Measurements from ENCODE around the gene GJA10. TPM values are rescaled to one million over a fixed set of nuclear protein-coding genes. Genes with fewer than 3 reads are reported as not detected.
"Not testable (repeated sequence)": the region's sequence is repeated elsewhere in the genome, so short reads cannot be mapped to it uniquely, and the experiment has no call there.

GJA10 gene
- total RNA-seq, result not detected

GRCh38 chr6:89894169-89894568 lies at the start of gene GJA10:
Gene GJA10, plus strand, starts transcription at chr6:89894469. Its CDS starts 0 bp downstream, at chr6:89894469.
- ATAC-seq, result no peak

GRCh38 chr6:89847513-89847912 lies 46.8 kb upstream of the GJA10 start:
- ATAC-seq; DNase-seq (ENCODE audit: low spot score): not testable (repeated sequence)

More at GRCh38 chr6:89894169-89894568, at the start of gene GJA10:
- no peak for DNase-seq (ENCODE audit: low spot score)

DNA sequence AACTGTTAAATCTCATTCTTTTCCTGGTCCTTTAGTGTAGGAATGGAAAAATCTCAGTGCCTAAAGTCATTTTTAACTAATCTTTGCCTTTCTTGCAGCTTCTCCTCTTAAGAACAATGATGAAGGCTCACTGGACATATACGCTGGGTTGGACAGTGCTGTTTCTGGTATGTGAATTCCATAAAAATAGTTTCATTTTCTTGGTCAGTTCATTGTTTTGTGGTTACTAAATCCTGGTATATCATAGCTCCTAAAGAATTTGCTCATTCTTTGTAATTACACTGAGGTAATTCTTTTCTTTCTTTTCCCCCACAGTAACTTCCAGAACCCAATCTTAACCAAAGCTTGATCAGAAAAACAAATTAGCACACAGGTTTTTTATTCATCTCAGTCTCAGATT lies 41.2 kb upstream of the GJA10 start:
- no peak for DNase-seq (ENCODE audit: low spot score)
- ATAC-seq, result no peak

GRCh38 chr6:89858041-89858440 lies 36.2 kb upstream of the GJA10 start:
- ATAC-seq, result no peak
- DNase-seq (ENCODE audit: low spot score), result no peak

DNA sequence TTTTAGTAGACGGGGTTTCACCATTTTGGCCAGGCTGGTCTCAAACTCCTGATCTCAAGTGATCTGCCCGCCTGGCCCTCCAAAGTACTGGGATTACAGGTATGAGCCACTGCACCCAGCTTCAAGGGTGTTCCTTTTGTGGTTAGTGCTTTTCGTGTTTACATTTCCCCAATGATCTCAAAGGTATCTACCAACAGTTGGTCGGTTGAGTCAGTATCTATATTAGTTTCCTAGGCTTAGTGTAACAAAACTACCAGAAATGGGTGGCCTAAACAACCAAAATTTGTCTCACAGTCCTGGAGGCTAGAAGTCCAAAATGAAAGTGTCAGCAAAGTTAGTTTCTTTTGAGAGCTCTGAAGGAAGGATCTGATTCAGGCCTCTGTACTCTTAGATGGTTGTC lies 34.5 kb upstream of the GJA10 start:
- DNase-seq (ENCODE audit: low spot score) (no peak), ATAC-seq (no peak)

DNA sequence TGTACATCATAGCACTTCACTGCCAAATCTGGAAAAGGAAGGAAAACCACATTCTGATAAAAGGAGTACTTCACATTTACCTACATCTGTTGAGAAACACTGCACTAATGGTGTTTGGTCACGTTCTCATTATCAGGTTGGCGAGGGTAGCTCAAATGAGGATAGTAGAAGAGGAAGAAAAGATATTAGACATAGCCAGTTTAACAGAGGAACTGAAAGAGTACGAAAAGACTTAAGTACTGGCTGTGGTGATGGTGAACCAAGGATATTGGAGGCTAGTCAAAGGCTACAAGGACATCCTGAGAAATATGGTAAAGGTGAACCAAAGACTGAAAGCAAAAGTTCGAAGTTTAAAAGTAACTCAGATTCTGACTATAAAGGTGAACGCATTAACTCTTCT lies 32.0 kb upstream of the GJA10 start:
- ATAC-seq, result no peak
- DNase-seq (ENCODE audit: low spot score), result no peak

DNA sequence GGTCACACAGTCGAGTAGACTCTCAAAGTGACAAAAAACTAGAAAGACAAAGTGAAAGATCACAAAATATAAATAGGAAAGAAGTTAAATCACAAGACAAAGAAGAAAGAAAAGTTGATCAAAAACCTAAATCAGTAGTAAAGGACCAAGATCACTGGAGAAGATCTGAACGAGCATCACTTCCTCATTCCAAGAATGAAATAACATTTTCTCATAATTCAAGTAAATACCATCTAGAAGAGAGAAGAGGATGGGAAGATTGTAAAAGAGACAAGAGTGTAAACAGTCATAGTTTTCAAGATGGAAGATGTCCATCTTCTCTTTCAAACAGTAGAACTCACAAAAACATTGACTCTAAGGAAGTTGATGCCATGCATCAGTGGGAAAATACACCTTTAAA lies 31.6 kb upstream of the GJA10 start:
- ATAC-seq, result no peak
- DNase-seq (ENCODE audit: low spot score), result no peak

DNA sequence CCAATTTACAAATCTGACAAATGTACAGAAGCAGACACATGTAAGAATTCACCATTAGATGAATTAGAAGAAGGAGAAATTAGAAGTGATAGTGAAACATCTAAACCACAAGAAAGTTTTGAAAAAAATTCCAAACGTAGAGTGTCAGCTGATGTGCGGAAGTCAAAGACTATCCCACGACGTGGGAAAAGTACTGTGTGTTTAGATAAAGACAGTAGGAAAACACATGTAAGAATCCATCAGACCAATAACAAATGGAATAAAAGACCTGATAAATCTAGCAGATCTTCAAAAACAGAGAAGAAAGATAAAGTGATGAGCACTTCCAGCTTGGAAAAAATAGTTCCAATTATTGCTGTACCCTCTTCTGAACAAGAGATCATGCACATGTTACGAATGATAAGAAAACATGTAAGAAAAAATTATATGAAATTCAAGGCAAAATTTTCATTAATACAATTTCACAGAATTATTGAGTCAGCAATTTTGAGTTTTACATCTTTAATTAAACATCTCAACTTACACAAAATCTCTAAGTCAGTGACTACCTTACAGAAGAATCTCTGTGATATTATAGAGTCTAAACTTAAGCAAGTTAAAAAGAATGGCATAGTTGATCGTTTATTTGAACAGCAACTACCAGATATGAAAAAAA lies 28.1 kb upstream of the GJA10 start:
- ATAC-seq, result no peak
- no peak for DNase-seq (ENCODE audit: low spot score)

DNA sequence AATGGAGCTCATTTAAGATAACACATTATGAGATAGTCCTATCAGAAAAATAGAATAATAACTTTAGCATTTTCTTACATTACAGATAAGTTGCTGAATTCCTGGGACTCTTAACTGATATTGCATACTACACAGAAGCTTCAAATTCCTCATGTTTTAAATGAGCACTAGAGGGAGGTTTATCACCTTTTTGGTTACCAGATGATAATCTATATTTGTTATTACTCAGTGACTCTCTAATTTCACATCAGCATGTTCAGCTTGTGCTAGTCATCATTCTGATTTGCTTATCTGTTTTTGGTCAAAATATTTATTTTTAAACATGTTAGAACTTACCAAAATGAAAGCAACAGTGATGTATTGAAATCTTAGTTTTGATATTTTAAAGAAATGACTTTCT lies 20.5 kb upstream of the GJA10 start:
- ATAC-seq (no peak), DNase-seq (ENCODE audit: low spot score) (no peak)

- DNase-seq (ENCODE audit: low spot score) (no peak), ATAC-seq (no peak)
Measured at GRCh38 chr6:89874438-89874837, 19.8 kb upstream of the GJA10 start.

- DNase-seq (ENCODE audit: low spot score) (no peak), ATAC-seq (no peak)
Measured at GRCh38 chr6:89886378-89887120, 7.7 kb upstream of the GJA10 start.

GRCh38 chr6:89887452-89888137 lies 6.7 kb upstream of the GJA10 start:
- ATAC-seq, result no peak
- DNase-seq (ENCODE audit: low spot score), result no peak

DNA sequence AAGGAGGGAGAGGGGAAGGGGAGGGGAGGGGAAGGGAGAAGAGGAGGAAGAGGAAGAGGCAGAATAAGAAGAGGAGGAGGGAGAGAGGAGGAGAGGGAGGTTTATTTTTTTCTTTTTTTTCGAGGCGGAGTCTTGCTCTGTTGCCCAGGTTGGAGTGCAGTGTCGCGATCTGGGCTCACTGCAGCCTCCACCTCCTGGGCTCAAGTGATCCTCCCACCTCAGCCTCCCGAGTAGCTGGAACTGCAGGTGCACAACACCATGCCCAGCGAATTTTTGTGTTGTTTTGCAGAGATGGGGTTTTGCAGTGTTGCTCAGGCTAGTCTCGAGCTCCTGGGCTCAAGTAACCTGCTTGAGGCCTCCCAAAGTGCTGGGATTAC lies 6.1 kb upstream of the GJA10 start:
- ATAC-seq, result no peak
- no peak for DNase-seq (ENCODE audit: low spot score)

DNA sequence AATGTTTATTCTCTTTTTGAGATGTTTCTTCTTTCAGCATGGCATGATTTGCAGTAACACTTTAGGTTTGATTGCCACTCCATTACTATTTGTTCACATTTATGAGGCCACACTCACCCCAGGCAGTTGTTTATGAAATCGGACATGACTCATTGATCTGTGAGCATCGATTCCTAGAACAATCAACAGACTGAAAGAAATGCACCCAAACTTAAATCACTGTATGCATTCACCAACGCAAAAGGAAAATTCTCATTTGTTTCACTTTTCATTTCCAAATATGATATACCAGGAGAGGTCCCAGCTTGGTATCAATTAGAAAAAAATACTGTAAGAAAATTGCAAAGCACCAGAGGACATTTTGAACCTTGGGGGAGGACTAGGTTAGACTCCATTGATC lies 5.4 kb upstream of the GJA10 start:
- ATAC-seq (no peak), DNase-seq (ENCODE audit: low spot score) (no peak)

DNA sequence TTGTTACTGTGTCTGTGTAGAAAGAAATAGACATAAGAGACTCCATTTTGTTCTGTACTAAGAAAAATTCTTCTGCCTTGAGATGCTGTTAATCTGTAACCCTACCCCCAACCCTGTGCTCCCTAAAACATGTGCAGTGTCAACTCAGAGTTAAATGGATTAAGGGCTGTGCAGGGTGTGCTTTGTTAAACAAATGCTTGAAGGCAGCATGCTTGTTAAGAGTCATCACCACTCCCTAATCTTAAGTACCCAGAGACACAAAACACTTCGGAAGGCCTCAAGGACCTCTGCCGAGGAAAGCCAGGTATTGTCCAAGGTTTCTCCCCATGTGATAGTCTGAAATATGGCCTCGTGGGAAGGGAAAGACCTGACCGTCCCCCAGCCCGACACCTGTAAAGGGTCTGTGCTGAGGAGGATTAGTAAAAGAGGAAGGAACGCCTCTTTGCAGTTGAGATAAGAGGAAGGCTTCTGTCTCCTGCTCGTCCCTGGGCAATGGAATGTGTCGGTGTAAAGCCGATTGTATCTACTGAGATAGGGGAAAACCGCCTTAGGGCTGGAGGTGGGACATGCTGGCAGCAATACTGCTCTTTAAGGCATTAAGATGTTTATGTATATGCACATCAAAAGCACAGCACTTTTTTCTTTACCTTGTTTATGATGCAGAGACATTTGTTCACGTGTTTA lies 3.3 kb upstream of the GJA10 start:
- not testable (repeated sequence) for DNase-seq (ENCODE audit: low spot score); ATAC-seq

DNA sequence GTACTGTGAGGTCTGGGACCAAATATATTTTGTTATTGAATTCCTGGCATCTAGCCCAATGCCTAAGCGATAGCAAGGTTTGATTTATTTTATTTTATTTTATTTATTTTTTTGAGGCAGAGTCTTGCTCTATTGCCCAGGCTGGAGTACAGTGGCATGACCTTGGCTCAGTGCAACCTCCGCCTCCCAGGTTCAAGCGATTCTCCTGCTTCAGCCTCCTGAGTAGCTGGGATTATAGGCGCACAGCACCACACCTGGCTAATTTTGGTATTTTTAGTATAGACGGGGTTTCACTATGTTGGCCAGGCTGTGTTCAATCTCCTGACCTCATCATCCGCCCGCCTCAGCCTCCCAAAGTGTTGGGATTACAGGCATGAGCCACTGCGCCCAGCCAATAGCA lies 1.7 kb upstream of the GJA10 start:
- DNase-seq (ENCODE audit: low spot score); ATAC-seq: not testable (repeated sequence)

DNA sequence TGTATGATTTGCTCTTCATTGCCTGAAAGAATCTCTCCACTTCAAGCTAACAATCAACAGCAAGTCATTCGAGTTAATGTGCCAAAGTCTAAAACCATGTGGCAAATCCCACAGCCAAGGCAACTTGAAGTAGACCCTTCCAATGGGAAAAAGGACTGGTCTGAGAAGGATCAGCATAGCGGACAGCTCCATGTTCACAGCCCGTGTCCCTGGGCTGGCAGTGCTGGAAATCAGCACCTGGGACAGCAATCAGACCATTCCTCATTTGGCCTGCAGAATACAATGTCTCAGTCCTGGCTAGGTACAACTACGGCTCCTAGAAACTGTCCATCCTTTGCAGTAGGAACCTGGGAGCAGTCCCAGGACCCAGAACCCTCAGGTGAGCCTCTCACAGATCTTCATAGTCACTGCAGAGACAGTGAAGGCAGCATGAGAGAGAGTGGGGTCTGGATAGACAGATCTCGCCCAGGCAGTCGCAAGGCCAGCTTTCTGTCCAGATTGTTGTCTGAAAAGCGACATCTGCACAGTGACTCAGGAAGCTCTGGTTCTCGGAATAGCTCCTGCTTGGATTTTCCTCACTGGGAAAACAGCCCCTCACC lies 1.1 kb downstream of the GJA10 start:
- ATAC-seq, result peak; percentile 78
- no peak for DNase-seq (ENCODE audit: low spot score)

- not testable (repeated sequence) for DNase-seq (ENCODE audit: low spot score)
Measured at GRCh38 chr6:89910001-89910901, 16.0 kb downstream of the GJA10 start.

DNA sequence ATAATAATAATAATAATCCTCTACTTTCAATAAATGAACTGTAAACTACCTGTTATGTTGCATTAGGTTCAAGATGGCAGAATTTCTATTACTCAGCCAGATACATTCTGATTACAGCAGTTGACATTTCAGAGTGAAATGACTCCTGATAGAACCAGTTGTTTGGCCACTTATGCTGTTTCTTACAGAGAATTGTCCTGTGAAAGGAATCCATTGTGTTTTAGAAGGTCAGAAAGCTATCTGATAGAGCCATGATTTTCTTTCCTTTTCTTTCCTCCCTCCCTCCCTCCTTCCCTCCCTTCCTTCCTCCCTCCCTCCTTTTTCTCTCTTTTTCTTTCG lies 16.6 kb downstream of the GJA10 start:
- ATAC-seq (no peak), DNase-seq (ENCODE audit: low spot score) (no peak)

More at GRCh38 chr6:89910001-89910901, 16.0 kb downstream of the GJA10 start:
- ATAC-seq, result not testable (repeated sequence)
